K562 (cell line): ENCODE data around the gene HPX. TPM values are rescaled to one million over a fixed set of nuclear protein-coding genes. Genes with fewer than 3 reads are reported as not detected.

ENCODE experiments used
- ARID1B ChIP-seq: fragments of 450-650 bp; IDR thresholded peaks from 2 replicates; pipeline ENCODE4 v1.6.1; 2016; ENCODE audit warnings: antibody characterized with exemption, mild to moderate bottlenecking, inconsistent platforms
- ARID3A ChIP-seq: IDR thresholded peaks from 2 replicates; pipeline ENCODE4 v1.6.1; 2012; ENCODE audit warnings: low read depth, low read length, improper control_type of control experiment, borderline replicate concordance
- BRCA1 ChIP-seq, 2 experiments: fragments of 450-650 bp in 1 of 2; sonication (generic) in 1 of 2; formaldehyde crosslinking in 1 of 2; IDR thresholded peaks; 2 replicates each; pipeline versions ENCODE4 v1.5.0 to v1.6.1; 2017 to 2020; ENCODE audit warnings: mild to moderate bottlenecking in 1 of 2, missing genetic modification reagents in 1 of 2
- CAMTA2 ChIP-seq: fragments of 250-450 bp; sonication (Bioruptor Pico); conservative IDR thresholded peaks from 2 replicates; pipeline ENCODE4 v1.5.1; 2022
- CEBPZ ChIP-seq: fragments of 150-350 bp; IDR thresholded peaks from 2 replicates; pipeline ENCODE4 v1.6.1; 2014; ENCODE audit warnings: low read depth, mild to moderate bottlenecking, low read length, borderline replicate concordance
- ELF2 ChIP-seq: fragments of 250-450 bp; sonication (Bioruptor Pico); IDR thresholded peaks from 2 replicates; pipeline ENCODE4 v1.5.0; 2021; ENCODE audit warnings: mild to moderate bottlenecking
- EP400 ChIP-seq: fragments of 450-650 bp; IDR thresholded peaks from 2 replicates; pipeline ENCODE4 v1.6.1; 2017; ENCODE audit warnings: antibody characterized with exemption, mild to moderate bottlenecking, moderate library complexity
- GABPB1 ChIP-seq: sonication (generic); formaldehyde crosslinking; IDR thresholded peaks from 2 replicates; pipeline ENCODE4 v1.8.0; 2022; ENCODE audit warnings: mild to moderate bottlenecking, missing genetic modification reagents
- GTF2B ChIP-seq: IDR thresholded peaks from 2 replicates; pipeline ENCODE4 v1.6.1; 2011; ENCODE audit not compliant: insufficient read length; ENCODE audit errors: extremely low read depth
- MEF2D ChIP-seq: conservative IDR thresholded peaks from 2 replicates; pipeline ENCODE4 v1.6.1; 2016; ENCODE audit warnings: low read depth, missing genetic modification characterization, missing compliant biosample characterization
- PCBP1 ChIP-seq: fragments of 200-400 bp; formaldehyde crosslinking; IDR thresholded peaks from 2 replicates; pipeline ENCODE4 v1.6.1; 2018; ENCODE audit warnings: mild to moderate bottlenecking, low read depth, low read length; ENCODE audit not compliant: poor library complexity, severe bottlenecking
- RBBP5 ChIP-seq: fragments of 200-600 bp; sonication (generic); IDR thresholded peaks from 2 replicates; pipeline ENCODE4 v1.6.1; 2012; ENCODE audit warnings: borderline replicate concordance, mild to moderate bottlenecking, low read length, control low read depth, inconsistent platforms; ENCODE audit not compliant: insufficient read depth, poor library complexity, severe bottlenecking
- SAFB2 ChIP-seq: fragments of 200-400 bp; formaldehyde crosslinking; IDR thresholded peaks from 2 replicates; pipeline ENCODE4 v1.6.1; 2018; ENCODE audit warnings: borderline replicate concordance, low read length, low read depth, moderate library complexity; ENCODE audit not compliant: severe bottlenecking
- SIN3A ChIP-seq, 2 experiments: fragments of 150-350 bp in 1 of 2; IDR thresholded peaks; 2 replicates each; pipeline ENCODE4 v1.6.1; 2011 to 2016; ENCODE audit warnings: borderline replicate concordance in 2 of 2, low read depth in 2 of 2, low read length in 2 of 2, mild to moderate bottlenecking in 2 of 2, moderate library complexity in 2 of 2; ENCODE audit not compliant: control insufficient read depth in 1 of 2
- SMAD4 ChIP-seq: fragments of 250-450 bp; sonication (Bioruptor Pico); conservative IDR thresholded peaks from 2 replicates; pipeline ENCODE4 v1.8.0; 2021; ENCODE audit warnings: inconsistent platforms, mild to moderate bottlenecking, moderate library complexity
- SMARCA4 ChIP-seq: fragments of 450-650 bp; IDR thresholded peaks from 2 replicates; pipeline ENCODE4 v1.6.1; 2016
- TBL1XR1 ChIP-seq, 2 experiments: IDR thresholded peaks; 2 replicates each; pipeline ENCODE4 v1.6.1; 2012; ENCODE audit warnings: improper control_type of control experiment in 2 of 2, low read length in 2 of 2, mild to moderate bottlenecking in 1 of 2
- ZC3H11A ChIP-seq: IDR thresholded peaks from 2 replicates; pipeline ENCODE4 v1.6.1; 2012; ENCODE audit warnings: low read depth, low read length, improper control_type of control experiment
- ZNF212 ChIP-seq: fragments of 450-650 bp; formaldehyde crosslinking; IDR thresholded peaks from 2 replicates; pipeline ENCODE4 v1.4.0; 2020; ENCODE audit warnings: mild to moderate bottlenecking
- ZNF24 ChIP-seq: fragments of 450-650 bp; IDR thresholded peaks from 2 replicates; pipeline ENCODE4 v1.6.1; 2016
- ZNF274 ChIP-seq: IDR thresholded peaks from 2 replicates; pipeline ENCODE4 v1.6.1; 2011; ENCODE audit warnings: low read depth, mild to moderate bottlenecking, low read length, moderate library complexity, borderline replicate concordance
- ZNF644 ChIP-seq: fragments of 200-800 bp; sonication (Bioruptor generic); IDR thresholded peaks from 2 replicates; pipeline ENCODE4 v1.6.1; 2016; ENCODE audit warnings: low read depth, missing genetic modification characterization, missing compliant biosample characterization
- ZNF707 ChIP-seq: fragments of 250-450 bp; sonication (Bioruptor Pico); conservative IDR thresholded peaks from 2 replicates; pipeline ENCODE4 v1.8.0; 2022; ENCODE audit warnings: inconsistent platforms, mild to moderate bottlenecking, moderate library complexity
- ZNF766 ChIP-seq: fragments of 200-800 bp; sonication (Bioruptor generic); conservative IDR thresholded peaks from 2 replicates; pipeline ENCODE4 v1.6.1; 2016; ENCODE audit warnings: missing genetic modification characterization, missing compliant biosample characterization
- polyA plus RNA-seq, 8 experiments: library from polyadenylated mRNA; depleted of rRNA in 4 of 8; stranded (reverse) in 5 of 8; unstranded in 3 of 8; fragments of >200 nt; fragmentation: Nextera tagmentation in 2 of 8; fragmentation: Illumina TruSeq in 1 of 8; extraction: Ambion mirVana in 2 of 8; extraction: Trizol in 1 of 8; gene quantifications; 2 replicates each; pipeline versions ENCODE4 v1.2.1 to v1.2.3, GENCODE V29; 2011 to 2014; ENCODE audit warnings: inconsistent platforms in 1 of 8, missing spikeins in 1 of 8
- total RNA-seq, 7 experiments: library from RNA; depleted of rRNA in 6 of 7; stranded (reverse); fragments of >200 nt in 6 of 7; fragmentation: Illumina TruSeq in 2 of 7; extraction: Trizol in 2 of 7; gene quantifications; 2 replicates each; pipeline versions ENCODE4 v1.2.1 to v1.2.3, GENCODE V29; 2011 to 2021; ENCODE audit warnings: low replicate concordance in 1 of 7

HPX gene
- total and polyA plus RNA-seq, 9 of the 15 experiments (the other 6 are each of a cell fraction or from before 2014, with no cell fraction given): 0.12 to 1.2 (median 0.49) TPM; not detected in 1

- peak; percentile 76; the same call in 1 of the 2 replicates for TF ChIP-seq ZNF644 (tag)
- peak; percentile 92 for TF ChIP-seq ZNF766
- no peak for TF ChIP-seq TBL1XR1 (IDR thresholded peaks at IDR 0.05; ENCODE audit: low read length in 2 of 2)
- TF ChIP-seq SMARCA4: no peak
- TF ChIP-seq CAMTA2: no peak
- TF ChIP-seq ARID3A: no peak
- TF ChIP-seq GTF2B: no peak
- no peak for TF ChIP-seq BRCA1 (IDR thresholded peaks at IDR 0.05)
- TF ChIP-seq BRCA1 (CRISPR knock-in tag; IDR thresholded peaks at IDR 0.05): no peak
- TF ChIP-seq ZC3H11A: no peak
- TF ChIP-seq ARID1B: no peak
- no peak for TF ChIP-seq ZNF274
- no peak for TF ChIP-seq CEBPZ
- TF ChIP-seq ZNF212: no peak
- no peak for TF ChIP-seq GABPB1 (CRISPR knock-in tag)
- TF ChIP-seq ELF2 (CRISPR knock-in tag): no peak
- TF ChIP-seq RBBP5: peak; percentile 55
- TF ChIP-seq SIN3A (IDR thresholded peaks at IDR 0.05; ENCODE audit: borderline replicate concordance in 2 of 2, control insufficient read depth in 1 of 2, low read depth in 2 of 2, low read length in 2 of 2): no peak
- TF ChIP-seq ZNF24: no peak
- TF ChIP-seq MEF2D (tag): no peak
- no peak for TF ChIP-seq SAFB2
- no peak for TF ChIP-seq ZNF707
- no peak for TF ChIP-seq PCBP1
- TF ChIP-seq SMAD4 (CRISPR knock-in tag): peak; percentile 81
- TF ChIP-seq EP400: no peak
These were observed 21.7 kb downstream of the HPX start, which contains the start of gene APBB1 (continued) for GRCh38 chr11:6419009-6419631.
